Measurements from ENCODE around the gene RBFOX1.

DNA sequence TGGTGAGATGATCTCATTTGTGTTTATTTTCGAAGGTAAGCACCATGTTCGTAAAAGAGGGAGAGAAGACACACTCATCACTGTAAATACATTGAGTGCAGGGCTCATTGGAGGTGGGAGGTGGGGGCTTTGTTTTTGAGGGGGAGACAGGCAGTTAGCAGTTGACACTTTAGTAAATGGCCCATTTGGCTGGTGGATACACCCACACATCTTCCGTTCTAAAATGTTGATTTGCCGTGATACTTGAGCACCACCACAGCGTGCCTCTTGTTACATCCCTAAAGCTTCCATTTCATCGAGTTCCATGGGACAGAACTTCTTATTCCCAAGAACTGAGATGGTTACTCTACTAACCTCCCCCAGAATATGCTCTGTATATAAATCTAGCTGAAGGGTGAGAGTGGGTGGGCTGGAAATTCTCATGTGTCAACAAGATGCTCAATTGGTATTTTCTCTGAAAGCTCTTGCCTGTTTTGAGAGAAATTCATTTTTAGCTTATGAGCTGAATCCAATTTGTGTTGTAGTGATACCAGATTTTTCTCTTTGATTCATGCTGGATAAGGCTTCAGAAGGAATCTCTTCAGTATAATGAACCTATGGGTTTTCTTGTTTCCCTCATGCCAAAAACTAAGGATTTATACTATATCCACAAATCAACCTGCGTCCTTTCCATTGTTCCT lies 314.3 kb downstream of the RBFOX1 start:
- TF ChIP-seq EZH2 (IDR thresholded peaks at IDR 0.05; ENCODE audit: borderline replicate concordance, low read length) = no peak
- TF ChIP-seq, protein P1, sequence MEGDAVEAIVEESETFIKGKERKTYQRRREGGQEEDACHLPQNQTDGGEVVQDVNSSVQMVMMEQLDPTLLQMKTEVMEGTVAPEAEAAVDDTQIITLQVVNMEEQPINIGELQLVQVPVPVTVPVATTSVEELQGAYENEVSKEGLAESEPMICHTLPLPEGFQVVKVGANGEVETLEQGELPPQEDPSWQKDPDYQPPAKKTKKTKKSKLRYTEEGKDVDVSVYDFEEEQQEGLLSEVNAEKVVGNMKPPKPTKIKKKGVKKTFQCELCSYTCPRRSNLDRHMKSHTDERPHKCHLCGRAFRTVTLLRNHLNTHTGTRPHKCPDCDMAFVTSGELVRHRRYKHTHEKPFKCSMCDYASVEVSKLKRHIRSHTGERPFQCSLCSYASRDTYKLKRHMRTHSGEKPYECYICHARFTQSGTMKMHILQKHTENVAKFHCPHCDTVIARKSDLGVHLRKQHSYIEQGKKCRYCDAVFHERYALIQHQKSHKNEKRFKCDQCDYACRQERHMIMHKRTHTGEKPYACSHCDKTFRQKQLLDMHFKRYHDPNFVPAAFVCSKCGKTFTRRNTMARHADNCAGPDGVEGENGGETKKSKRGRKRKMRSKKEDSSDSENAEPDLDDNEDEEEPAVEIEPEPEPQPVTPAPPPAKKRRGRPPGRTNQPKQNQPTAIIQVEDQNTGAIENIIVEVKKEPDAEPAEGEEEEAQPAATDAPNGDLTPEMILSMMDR (conservative IDR thresholded peaks at IDR 0.05 in 1 of 2, IDR thresholded peaks at IDR 0.05 in 1 of 2; ENCODE audit: extremely low read depth in 1 of 2, insufficient read depth in 1 of 2, low read depth in 1 of 2, low read length in 2 of 2) = no peak

All from mammary epithelial cell (primary cell).